IMR-90 (cell line): Measurements from ENCODE around the gene VASN.

Experiments
- BHLHE40 ChIP-seq: fragments of 150-350 bp; IDR thresholded peaks from 2 replicates; pipeline ENCODE4 v1.6.1; 2016; ENCODE audit warnings: mild to moderate bottlenecking, low read depth, low read length
- CEBPB ChIP-seq: IDR thresholded peaks from 2 replicates; pipeline ENCODE4 v1.6.1; 2012; ENCODE audit warnings: low read depth, low read length, improper control_type of control experiment
- CTCF ChIP-seq: conservative IDR thresholded peaks from 2 replicates; pipeline ENCODE4 v1.5.1; 2012; ENCODE audit warnings: mild to moderate bottlenecking, low read depth, low read length, improper control_type of control experiment
- FOS ChIP-seq: fragments of 150-350 bp; IDR thresholded peaks from 2 replicates; pipeline ENCODE4 v1.6.1; 2016; ENCODE audit warnings: low read depth, low read length
- MAZ ChIP-seq: IDR thresholded peaks from 2 replicates; pipeline ENCODE4 v1.6.1; 2012; ENCODE audit warnings: low read depth, mild to moderate bottlenecking, low read length, improper control_type of control experiment, moderate library complexity, borderline replicate concordance
- POLR2A ChIP-seq: IDR thresholded peaks from 2 replicates; pipeline ENCODE4 v1.6.1; 2012; ENCODE audit warnings: mild to moderate bottlenecking, low read depth, low read length
- RFX5 ChIP-seq: IDR thresholded peaks from 2 replicates; pipeline ENCODE4 v1.8.0; 2012; ENCODE audit warnings: low read depth, mild to moderate bottlenecking, low read length, moderate library complexity

DNA sequence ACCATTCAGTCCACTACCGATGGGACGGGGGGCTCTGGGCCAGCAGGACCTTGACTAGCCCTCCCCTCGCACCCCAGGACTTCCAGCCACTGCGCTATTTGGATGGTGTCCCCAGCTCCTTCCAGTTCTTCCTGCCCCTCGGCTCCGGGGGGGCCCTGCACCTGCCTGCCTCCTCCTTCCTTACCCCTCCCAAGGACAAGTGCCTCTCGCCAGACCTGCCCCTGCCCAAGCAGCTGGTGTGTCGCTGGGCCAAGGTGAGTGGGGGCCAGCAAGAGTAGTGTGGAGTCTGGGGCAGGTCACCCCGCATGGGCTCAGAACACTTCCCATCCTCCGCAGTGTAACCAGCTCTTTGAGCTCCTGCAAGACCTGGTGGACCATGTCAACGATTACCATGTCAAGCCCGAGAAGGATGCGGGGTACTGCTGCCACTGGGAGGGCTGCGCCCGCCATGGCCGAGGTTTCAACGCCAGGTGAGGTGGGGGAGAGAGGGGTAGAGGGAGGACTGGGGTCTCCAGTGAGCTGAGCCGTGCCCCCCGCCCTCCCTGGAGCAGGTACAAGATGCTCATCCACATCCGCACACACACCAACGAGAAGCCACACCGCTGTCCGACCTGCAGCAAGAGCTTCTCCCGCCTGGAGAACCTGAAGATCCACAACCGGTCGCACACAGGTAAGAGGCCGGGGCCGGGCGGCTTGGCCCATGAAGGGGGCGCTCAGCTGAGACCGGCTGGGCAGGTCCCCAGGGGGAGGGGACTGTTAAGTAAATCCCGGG is 36.7 kb upstream of the VASN start:
- TF ChIP-seq CTCF: no peak
- TF ChIP-seq POLR2A: no peak
- no peak for TF ChIP-seq CEBPB
- TF ChIP-seq RFX5: no peak
- TF ChIP-seq BHLHE40: no peak
- no peak for TF ChIP-seq FOS
- TF ChIP-seq MAZ: no peak
